Right forelimb (tissue), 1 donor: Measurements from ENCODE around the gene THSD4.
"Not testable (repeated sequence)": the region's sequence is repeated elsewhere in the genome, so short reads cannot be mapped to it uniquely, and the experiment has no call there.

Experiments
- DNase-seq: peaks from one replicate; pipeline ENCODE4 v3.0.0-alpha.2; 2018

THSD4 gene

GRCh38 chr15:71302861-71303410 lies 187.7 kb downstream of the THSD4 start:
- no peak for DNase-seq

- no peak for DNase-seq
Observed at GRCh38 chr15:71303977-71304376, 188.7 kb downstream of the THSD4 start.

GRCh38 chr15:71304681-71305080 lies 189.4 kb downstream of the THSD4 start:
- DNase-seq: no peak

GRCh38 chr15:71306538-71306937 lies 191.3 kb downstream of the THSD4 start:
- DNase-seq: no peak

GRCh38 chr15:71312194-71312708 lies 197.0 kb downstream of the THSD4 start:
- DNase-seq: no peak

GRCh38 chr15:71312731-71313460 lies 197.6 kb downstream of the THSD4 start:
- DNase-seq: no peak

GRCh38 chr15:71313806-71314205 lies 198.5 kb downstream of the THSD4 start:
- no peak for DNase-seq

- no peak for DNase-seq
Observed at GRCh38 chr15:71314956-71315537, 199.8 kb downstream of the THSD4 start.

GRCh38 chr15:71316911-71317310 lies 201.6 kb downstream of the THSD4 start:
- DNase-seq: no peak

GRCh38 chr15:71319424-71319823 lies 204.2 kb downstream of the THSD4 start:
- DNase-seq: not testable (repeated sequence)

GRCh38 chr15:71319935-71320334 lies 204.7 kb downstream of the THSD4 start:
- no peak for DNase-seq

GRCh38 chr15:71323082-71323481 lies 207.8 kb downstream of the THSD4 start:
- DNase-seq: no peak

GRCh38 chr15:71323584-71323983 lies 208.3 kb downstream of the THSD4 start:
- DNase-seq: no peak

GRCh38 chr15:71325481-71325880 lies 210.2 kb downstream of the THSD4 start:
- no peak for DNase-seq

GRCh38 chr15:71328453-71328852 lies 213.2 kb downstream of the THSD4 start:
- no peak for DNase-seq

- DNase-seq: peak; percentile 53
Observed at GRCh38 chr15:71329041-71329440, 213.8 kb downstream of the THSD4 start.

GRCh38 chr15:71329497-71330260 lies 214.4 kb downstream of the THSD4 start:
- DNase-seq: no peak

- peak; percentile 56 for DNase-seq
Observed at GRCh38 chr15:71330638-71331162, 215.4 kb downstream of the THSD4 start.

GRCh38 chr15:71331173-71331572 lies 215.9 kb downstream of the THSD4 start:
- DNase-seq: no peak

- DNase-seq: no peak
Observed at GRCh38 chr15:71332431-71333004, 217.2 kb downstream of the THSD4 start.

- DNase-seq: no peak
Observed at GRCh38 chr15:71333136-71333700, 217.9 kb downstream of the THSD4 start.

GRCh38 chr15:71333839-71334238 lies 218.6 kb downstream of the THSD4 start:
- DNase-seq: no peak
